WTC11 (cell line): ENCODE measurements around the gene SMPDL3A. TPM values are rescaled to one million over a fixed set of nuclear protein-coding genes. Genes with fewer than 3 reads are reported as not detected.

Source experiments
- ATAC-seq: fragments of 200-7000 bp; cut with Tn5 transposase; 2 replicates; pipeline ENCODE4 v1.10.0; 2021; ENCODE audit warnings: mild to moderate bottlenecking, moderate library complexity
- CTCF ChIA-PET: fragments of 300-600 bp; sonication (Branson Sonifier 250); formaldehyde crosslinking; loops from one replicate; lab custom pipeline; 2021; ENCODE audit warnings: antibody characterized with exemption; lab: Charles Lee
- POLR2A ChIA-PET: fragments of 350-600 bp; sonication (Branson Sonifier 250); formaldehyde crosslinking; loops from one replicate; lab custom pipeline; 2021; ENCODE audit warnings: antibody characterized with exemption; lab: Charles Lee
- DNase-seq: peaks from one replicate; pipeline ENCODE4 v3.0.0; 2021; ENCODE audit warnings: low spot score
- H3K27ac Mint-ChIP-seq: 2 replicates; pipeline ENCODE4 v1.8.0; 2021; ENCODE audit warnings: mixed read lengths
- H3K27me3 Mint-ChIP-seq: 2 replicates; pipeline ENCODE4 v1.8.0; 2021; ENCODE audit warnings: low read depth, mild to moderate bottlenecking, moderate library complexity, mixed read lengths
- H3K36me3 Mint-ChIP-seq: 2 replicates; pipeline ENCODE4 v1.8.0; 2021; ENCODE audit warnings: mixed read lengths
- H3K4me1 Mint-ChIP-seq: 2 replicates; pipeline ENCODE4 v1.8.0; 2022; ENCODE audit warnings: mixed read lengths
- H3K4me3 Mint-ChIP-seq: 2 replicates; pipeline ENCODE4 v1.8.0; 2021; ENCODE audit warnings: mild to moderate bottlenecking, moderate library complexity, mixed read lengths
- H3K9me3 Mint-ChIP-seq: 2 replicates; pipeline ENCODE4 v1.8.0; 2021; ENCODE audit warnings: mixed read lengths
- CREB1 ChIP-seq: sonication (generic); formaldehyde crosslinking; IDR thresholded peaks from 2 replicates; pipeline ENCODE4 v1.8.0; 2023; ENCODE audit warnings: mild to moderate bottlenecking, missing genetic modification reagents
- ELF4 ChIP-seq: sonication (generic); formaldehyde crosslinking; IDR thresholded peaks from 2 replicates; pipeline ENCODE4 v1.8.1; 2022; ENCODE audit warnings: low read depth, mild to moderate bottlenecking, moderate library complexity, missing genetic modification reagents
- ESRRA ChIP-seq: sonication (generic); formaldehyde crosslinking; IDR thresholded peaks from 2 replicates; pipeline ENCODE4 v1.8.1; 2022; ENCODE audit warnings: mild to moderate bottlenecking, missing genetic modification reagents, borderline replicate concordance
- ETV6 ChIP-seq: sonication (generic); formaldehyde crosslinking; IDR thresholded peaks from 2 replicates; pipeline ENCODE4 v1.8.1; 2022; ENCODE audit warnings: mild to moderate bottlenecking, missing genetic modification reagents
- FOXJ3 ChIP-seq: sonication (generic); formaldehyde crosslinking; IDR thresholded peaks from 2 replicates; pipeline ENCODE4 v1.9.0; 2021; ENCODE audit warnings: missing genetic modification reagents, mild to moderate bottlenecking, borderline replicate concordance
- NR1H2 ChIP-seq: sonication (generic); formaldehyde crosslinking; IDR thresholded peaks from 2 replicates; pipeline ENCODE4 v1.9.0; 2021; ENCODE audit warnings: mild to moderate bottlenecking, moderate library complexity, missing genetic modification reagents
- NR2C2 ChIP-seq: sonication (generic); formaldehyde crosslinking; IDR thresholded peaks from 2 replicates; pipeline ENCODE4 v1.8.0; 2022; ENCODE audit warnings: mild to moderate bottlenecking, missing genetic modification reagents
- TP53 ChIP-seq: sonication (generic); formaldehyde crosslinking; IDR thresholded peaks from 2 replicates; pipeline ENCODE4 v1.8.1; 2023; ENCODE audit warnings: mild to moderate bottlenecking, missing genetic modification reagents
- ZNF423 ChIP-seq: fragments of 250-450 bp; sonication (Bioruptor Pico); IDR thresholded peaks from 2 replicates; pipeline ENCODE4 v2.1.2; 2022; ENCODE audit warnings: mild to moderate bottlenecking, moderate library complexity
- ZNF671 ChIP-seq: fragments of 250-450 bp; sonication (Bioruptor Pico); IDR thresholded peaks from 2 replicates; pipeline ENCODE4 v1.8.0; 2021; ENCODE audit warnings: mild to moderate bottlenecking
- total RNA-seq: library from RNA; stranded (reverse); gene quantifications from 3 replicates; pipeline ENCODE4 v1.2.3, GENCODE V29; 2021
- TF ChIP-seq, protein P1 (sequence below): sonication (generic); formaldehyde crosslinking; IDR thresholded peaks from 2 replicates; pipeline ENCODE4 v1.8.0; 2022; ENCODE audit warnings: mild to moderate bottlenecking, missing genetic modification reagents
- TF ChIP-seq, protein P2 (sequence below): fragments of 250-450 bp; sonication (Bioruptor Pico); IDR thresholded peaks from 2 replicates; pipeline ENCODE4 v1.9.0; 2021; ENCODE audit warnings: mild to moderate bottlenecking, borderline replicate concordance
- TF ChIP-seq, protein P3 (sequence below): sonication (generic); formaldehyde crosslinking; IDR thresholded peaks from 2 replicates; pipeline ENCODE4 v1.8.0; 2022; ENCODE audit warnings: missing genetic modification reagents
- TF ChIP-seq, protein P4 (sequence below): sonication (generic); formaldehyde crosslinking; IDR thresholded peaks from 2 replicates; pipeline ENCODE4 v1.8.0; 2023; ENCODE audit warnings: mild to moderate bottlenecking, missing genetic modification reagents

Gene SMPDL3A
- total RNA-seq, 1 experiment from 2014 or later: 2.1 TPM

DNA sequence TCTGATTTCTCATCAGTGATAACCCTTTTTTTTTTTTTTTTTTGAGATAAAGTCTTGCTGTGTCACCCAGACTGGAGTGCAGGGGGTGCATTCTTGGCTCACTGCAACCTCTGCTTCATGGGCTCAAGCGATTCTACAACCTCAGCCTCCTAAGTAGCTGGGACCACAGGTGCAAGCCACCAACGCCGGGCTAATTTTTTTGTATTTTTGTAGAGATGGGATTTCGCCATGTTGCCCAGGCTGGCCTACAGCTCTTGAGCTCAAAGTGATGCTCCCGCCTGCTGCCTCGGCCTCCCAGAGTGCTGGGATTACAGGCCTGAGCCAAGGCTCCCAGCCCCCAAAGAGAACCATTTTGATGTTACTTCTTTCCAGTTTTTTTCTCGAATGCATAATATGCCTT lies 7.3 kb upstream of the SMPDL3A start (continued):
- TF ChIP-seq ESRRA (CRISPR knock-in tag) (no peak), TP53 (CRISPR knock-in tag) (no peak), ZNF423 (CRISPR knock-in tag) (no peak), ZNF671 (CRISPR knock-in tag) (no peak)
- TF ChIP-seq, protein P1, sequence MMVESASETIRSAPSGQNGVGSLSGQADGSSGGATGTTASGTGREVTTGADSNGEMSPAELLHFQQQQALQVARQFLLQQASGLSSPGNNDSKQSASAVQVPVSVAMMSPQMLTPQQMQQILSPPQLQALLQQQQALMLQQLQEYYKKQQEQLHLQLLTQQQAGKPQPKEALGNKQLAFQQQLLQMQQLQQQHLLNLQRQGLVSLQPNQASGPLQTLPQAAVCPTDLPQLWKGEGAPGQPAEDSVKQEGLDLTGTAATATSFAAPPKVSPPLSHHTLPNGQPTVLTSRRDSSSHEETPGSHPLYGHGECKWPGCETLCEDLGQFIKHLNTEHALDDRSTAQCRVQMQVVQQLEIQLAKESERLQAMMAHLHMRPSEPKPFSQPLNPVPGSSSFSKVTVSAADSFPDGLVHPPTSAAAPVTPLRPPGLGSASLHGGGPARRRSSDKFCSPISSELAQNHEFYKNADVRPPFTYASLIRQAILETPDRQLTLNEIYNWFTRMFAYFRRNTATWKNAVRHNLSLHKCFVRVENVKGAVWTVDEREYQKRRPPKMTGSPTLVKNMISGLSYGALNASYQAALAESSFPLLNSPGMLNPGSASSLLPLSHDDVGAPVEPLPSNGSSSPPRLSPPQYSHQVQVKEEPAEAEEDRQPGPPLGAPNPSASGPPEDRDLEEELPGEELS (CRISPR knock-in tag): no peak

DNA sequence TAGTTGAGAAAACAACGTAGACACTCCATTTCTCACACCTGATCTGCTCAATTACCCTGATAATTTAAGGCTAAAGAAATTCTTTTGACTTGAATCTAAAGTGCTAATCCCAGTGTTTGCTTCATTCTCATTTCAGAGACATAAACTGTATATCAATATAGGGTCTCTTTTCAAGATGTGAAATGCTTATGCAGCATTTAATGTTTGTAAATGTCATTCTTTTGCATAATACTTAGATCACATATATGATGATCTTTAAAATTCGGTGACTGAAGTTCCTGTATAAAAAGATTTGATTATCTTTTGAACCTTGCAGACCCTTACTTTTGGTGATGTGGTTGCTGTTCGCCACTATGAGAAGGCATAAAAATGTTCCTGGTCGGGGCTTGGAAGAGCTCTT lies 5.7 kb upstream of the SMPDL3A start:
- POLR2A ChIA-PET: no interaction called here
- TF ChIP-seq, protein P2, sequence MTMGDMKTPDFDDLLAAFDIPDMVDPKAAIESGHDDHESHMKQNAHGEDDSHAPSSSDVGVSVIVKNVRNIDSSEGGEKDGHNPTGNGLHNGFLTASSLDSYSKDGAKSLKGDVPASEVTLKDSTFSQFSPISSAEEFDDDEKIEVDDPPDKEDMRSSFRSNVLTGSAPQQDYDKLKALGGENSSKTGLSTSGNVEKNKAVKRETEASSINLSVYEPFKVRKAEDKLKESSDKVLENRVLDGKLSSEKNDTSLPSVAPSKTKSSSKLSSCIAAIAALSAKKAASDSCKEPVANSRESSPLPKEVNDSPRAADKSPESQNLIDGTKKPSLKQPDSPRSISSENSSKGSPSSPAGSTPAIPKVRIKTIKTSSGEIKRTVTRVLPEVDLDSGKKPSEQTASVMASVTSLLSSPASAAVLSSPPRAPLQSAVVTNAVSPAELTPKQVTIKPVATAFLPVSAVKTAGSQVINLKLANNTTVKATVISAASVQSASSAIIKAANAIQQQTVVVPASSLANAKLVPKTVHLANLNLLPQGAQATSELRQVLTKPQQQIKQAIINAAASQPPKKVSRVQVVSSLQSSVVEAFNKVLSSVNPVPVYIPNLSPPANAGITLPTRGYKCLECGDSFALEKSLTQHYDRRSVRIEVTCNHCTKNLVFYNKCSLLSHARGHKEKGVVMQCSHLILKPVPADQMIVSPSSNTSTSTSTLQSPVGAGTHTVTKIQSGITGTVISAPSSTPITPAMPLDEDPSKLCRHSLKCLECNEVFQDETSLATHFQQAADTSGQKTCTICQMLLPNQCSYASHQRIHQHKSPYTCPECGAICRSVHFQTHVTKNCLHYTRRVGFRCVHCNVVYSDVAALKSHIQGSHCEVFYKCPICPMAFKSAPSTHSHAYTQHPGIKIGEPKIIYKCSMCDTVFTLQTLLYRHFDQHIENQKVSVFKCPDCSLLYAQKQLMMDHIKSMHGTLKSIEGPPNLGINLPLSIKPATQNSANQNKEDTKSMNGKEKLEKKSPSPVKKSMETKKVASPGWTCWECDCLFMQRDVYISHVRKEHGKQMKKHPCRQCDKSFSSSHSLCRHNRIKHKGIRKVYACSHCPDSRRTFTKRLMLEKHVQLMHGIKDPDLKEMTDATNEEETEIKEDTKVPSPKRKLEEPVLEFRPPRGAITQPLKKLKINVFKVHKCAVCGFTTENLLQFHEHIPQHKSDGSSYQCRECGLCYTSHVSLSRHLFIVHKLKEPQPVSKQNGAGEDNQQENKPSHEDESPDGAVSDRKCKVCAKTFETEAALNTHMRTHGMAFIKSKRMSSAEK (CRISPR knock-in tag): no peak
- TF ChIP-seq FOXJ3: no peak
- no peak for TF ChIP-seq NR2C2
- TF ChIP-seq ETV6 (CRISPR knock-in tag): no peak
- TF ChIP-seq, protein P3, sequence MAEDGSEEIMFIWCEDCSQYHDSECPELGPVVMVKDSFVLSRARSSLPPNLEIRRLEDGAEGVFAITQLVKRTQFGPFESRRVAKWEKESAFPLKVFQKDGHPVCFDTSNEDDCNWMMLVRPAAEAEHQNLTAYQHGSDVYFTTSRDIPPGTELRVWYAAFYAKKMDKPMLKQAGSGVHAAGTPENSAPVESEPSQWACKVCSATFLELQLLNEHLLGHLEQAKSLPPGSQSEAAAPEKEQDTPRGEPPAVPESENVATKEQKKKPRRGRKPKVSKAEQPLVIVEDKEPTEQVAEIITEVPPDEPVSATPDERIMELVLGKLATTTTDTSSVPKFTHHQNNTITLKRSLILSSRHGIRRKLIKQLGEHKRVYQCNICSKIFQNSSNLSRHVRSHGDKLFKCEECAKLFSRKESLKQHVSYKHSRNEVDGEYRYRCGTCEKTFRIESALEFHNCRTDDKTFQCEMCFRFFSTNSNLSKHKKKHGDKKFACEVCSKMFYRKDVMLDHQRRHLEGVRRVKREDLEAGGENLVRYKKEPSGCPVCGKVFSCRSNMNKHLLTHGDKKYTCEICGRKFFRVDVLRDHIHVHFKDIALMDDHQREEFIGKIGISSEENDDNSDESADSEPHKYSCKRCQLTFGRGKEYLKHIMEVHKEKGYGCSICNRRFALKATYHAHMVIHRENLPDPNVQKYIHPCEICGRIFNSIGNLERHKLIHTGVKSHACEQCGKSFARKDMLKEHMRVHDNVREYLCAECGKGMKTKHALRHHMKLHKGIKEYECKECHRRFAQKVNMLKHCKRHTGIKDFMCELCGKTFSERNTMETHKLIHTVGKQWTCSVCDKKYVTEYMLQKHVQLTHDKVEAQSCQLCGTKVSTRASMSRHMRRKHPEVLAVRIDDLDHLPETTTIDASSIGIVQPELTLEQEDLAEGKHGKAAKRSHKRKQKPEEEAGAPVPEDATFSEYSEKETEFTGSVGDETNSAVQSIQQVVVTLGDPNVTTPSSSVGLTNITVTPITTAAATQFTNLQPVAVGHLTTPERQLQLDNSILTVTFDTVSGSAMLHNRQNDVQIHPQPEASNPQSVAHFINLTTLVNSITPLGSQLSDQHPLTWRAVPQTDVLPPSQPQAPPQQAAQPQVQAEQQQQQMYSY (CRISPR knock-in tag): no peak
- TF ChIP-seq NR1H2: no peak
- TF ChIP-seq CREB1 (CRISPR knock-in tag): no peak
- no peak for TF ChIP-seq ELF4
- TF ChIP-seq, protein P4, sequence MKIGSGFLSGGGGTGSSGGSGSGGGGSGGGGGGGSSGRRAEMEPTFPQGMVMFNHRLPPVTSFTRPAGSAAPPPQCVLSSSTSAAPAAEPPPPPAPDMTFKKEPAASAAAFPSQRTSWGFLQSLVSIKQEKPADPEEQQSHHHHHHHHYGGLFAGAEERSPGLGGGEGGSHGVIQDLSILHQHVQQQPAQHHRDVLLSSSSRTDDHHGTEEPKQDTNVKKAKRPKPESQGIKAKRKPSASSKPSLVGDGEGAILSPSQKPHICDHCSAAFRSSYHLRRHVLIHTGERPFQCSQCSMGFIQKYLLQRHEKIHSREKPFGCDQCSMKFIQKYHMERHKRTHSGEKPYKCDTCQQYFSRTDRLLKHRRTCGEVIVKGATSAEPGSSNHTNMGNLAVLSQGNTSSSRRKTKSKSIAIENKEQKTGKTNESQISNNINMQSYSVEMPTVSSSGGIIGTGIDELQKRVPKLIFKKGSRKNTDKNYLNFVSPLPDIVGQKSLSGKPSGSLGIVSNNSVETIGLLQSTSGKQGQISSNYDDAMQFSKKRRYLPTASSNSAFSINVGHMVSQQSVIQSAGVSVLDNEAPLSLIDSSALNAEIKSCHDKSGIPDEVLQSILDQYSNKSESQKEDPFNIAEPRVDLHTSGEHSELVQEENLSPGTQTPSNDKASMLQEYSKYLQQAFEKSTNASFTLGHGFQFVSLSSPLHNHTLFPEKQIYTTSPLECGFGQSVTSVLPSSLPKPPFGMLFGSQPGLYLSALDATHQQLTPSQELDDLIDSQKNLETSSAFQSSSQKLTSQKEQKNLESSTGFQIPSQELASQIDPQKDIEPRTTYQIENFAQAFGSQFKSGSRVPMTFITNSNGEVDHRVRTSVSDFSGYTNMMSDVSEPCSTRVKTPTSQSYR (CRISPR knock-in tag): no peak
- TF ChIP-seq, all 79 proteins: peak for 0
- ATAC-seq: no peak
- H3K4me3 Mint-ChIP-seq: no peak overlapping the region
- peaks cover 43% of the 10 kb centered on the region for H3K27me3 Mint-ChIP-seq
- DNase-seq: no peak
- H3K4me1 Mint-ChIP-seq: peaks cover 57% of the 10 kb centered on the region
- CTCF ChIA-PET: no interaction called here
- H3K27ac Mint-ChIP-seq: no peak overlapping the region
- no peaks in the 10 kb centered on the region for H3K9me3 Mint-ChIP-seq
- no peaks in the 10 kb centered on the region for H3K36me3 Mint-ChIP-seq
